NT2/D1 (cell line): ENCODE data around the gene PLXNA2.

Experiments used
- SUZ12 ChIP-seq: IDR thresholded peaks from 2 replicates; pipeline ENCODE4 v1.6.1; 2011; ENCODE audit not compliant: insufficient read length, insufficient read depth; ENCODE audit errors: extremely low read depth
- YY1 ChIP-seq: IDR thresholded peaks from 2 replicates; pipeline ENCODE4 v1.6.1; 2011; ENCODE audit not compliant: insufficient read length, insufficient read depth
- ZNF274 ChIP-seq: IDR thresholded peaks from 2 replicates; pipeline ENCODE4 v1.6.1; 2011; ENCODE audit warnings: mild to moderate bottlenecking, low read depth, low read length

- TF ChIP-seq ZNF274 (no peak), SUZ12 (no peak), YY1 (no peak)
These were observed 107.0 kb downstream of the PLXNA2 start for GRCh38 chr1:208137193-208137592.
